ENCODE data around the gene WDR13. TPM values are rescaled to one million over a fixed set of nuclear protein-coding genes. Genes with fewer than 3 reads are reported as not detected.
"Not testable (repeated sequence)": the region's sequence is repeated elsewhere in the genome, so short reads cannot be mapped to it uniquely, and the experiment has no call there.

WDR13 gene
- 100 to 1,000 TPM; 132 to 134 TPM for total RNA-seq

DNA sequence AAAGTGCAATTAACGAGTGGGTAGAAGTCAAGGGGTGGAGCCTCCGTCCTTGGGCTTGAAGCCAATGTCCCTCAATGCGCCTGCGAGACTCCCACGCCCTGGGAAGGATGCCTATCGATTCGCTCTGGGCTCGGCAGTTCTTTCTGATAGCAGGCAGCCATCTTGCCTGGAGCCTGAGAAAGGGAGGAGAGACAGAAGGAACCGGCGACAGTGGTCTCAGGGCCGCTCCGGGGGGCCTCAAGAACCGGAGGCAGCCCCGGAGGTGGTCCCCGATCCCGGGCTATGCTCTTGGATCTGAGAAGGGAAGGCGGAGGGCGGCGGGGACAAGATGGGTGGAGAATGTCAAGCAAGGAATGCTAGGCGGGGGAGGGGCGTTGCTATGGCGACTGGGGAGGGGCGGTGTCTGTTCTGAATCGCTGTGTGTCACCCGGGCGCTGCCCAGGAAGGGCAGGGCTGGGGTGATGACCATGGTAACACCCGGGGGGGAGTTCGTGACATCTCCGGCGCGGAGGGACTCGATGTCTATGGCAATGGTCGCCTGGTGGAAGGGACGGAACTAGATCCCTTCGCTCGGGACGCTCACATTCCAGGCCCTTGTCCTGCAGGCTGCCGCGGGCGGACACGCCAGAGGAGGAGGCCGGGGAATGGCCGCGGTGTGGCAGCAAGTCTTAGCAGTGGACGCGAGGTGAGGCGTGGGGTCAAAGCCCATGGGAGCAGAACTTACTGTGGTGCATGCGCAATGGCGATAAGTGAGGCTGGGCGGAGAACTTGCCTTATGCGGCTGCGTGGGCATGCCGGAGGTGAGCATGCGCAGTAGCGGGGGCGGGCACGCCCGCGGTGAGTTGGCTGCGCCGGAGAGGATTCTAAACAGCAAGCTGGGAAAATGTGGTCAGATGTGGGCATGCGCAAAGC lies at the start of gene WDR13:
Gene WDR13 (plus strand): TSS at position 140 of the 912 bp plus-strand sequence. CDS start 505 bp downstream, at position 645.
- Histone ChIP-seq H3K27me3 (no peaks in the 10 kb centered on the region), H3K4me3 (peak within 1 kb of the TSS; percentile 15 to 37), H3K9me3 (no peaks in the 10 kb centered on the region), H3K36me3 (replicated peaks in 1 of 2; ENCODE audit: insufficient read depth in 1 of 2, low read depth in 2 of 2) (peaks cover 10 to 13% of the 10 kb centered on the region in 2 donors), H3K27ac (peak within 1 kb of the TSS; percentile 76 to 97 (median 94)), H3K4me1 (peaks cover 25% of the 10 kb centered on the region)
- intact Hi-C loops (cut with DNase I): no loop called here
- peak; percentile 92 to 97 (median 95) for DNase-seq
- ATAC-seq: peak; percentile 86
- TF ChIP-seq, protein P1, sequence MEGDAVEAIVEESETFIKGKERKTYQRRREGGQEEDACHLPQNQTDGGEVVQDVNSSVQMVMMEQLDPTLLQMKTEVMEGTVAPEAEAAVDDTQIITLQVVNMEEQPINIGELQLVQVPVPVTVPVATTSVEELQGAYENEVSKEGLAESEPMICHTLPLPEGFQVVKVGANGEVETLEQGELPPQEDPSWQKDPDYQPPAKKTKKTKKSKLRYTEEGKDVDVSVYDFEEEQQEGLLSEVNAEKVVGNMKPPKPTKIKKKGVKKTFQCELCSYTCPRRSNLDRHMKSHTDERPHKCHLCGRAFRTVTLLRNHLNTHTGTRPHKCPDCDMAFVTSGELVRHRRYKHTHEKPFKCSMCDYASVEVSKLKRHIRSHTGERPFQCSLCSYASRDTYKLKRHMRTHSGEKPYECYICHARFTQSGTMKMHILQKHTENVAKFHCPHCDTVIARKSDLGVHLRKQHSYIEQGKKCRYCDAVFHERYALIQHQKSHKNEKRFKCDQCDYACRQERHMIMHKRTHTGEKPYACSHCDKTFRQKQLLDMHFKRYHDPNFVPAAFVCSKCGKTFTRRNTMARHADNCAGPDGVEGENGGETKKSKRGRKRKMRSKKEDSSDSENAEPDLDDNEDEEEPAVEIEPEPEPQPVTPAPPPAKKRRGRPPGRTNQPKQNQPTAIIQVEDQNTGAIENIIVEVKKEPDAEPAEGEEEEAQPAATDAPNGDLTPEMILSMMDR (IDR thresholded peaks at IDR 0.05): no peak
- TF ChIP-seq POLR2A (IDR thresholded peaks at IDR 0.05): peak; percentile 46 to 77 (median 69)
- WGBS, 2 donors: 0 to 1% methylated on average over 17 to 54 of the region's 62 CpGs

DNA sequence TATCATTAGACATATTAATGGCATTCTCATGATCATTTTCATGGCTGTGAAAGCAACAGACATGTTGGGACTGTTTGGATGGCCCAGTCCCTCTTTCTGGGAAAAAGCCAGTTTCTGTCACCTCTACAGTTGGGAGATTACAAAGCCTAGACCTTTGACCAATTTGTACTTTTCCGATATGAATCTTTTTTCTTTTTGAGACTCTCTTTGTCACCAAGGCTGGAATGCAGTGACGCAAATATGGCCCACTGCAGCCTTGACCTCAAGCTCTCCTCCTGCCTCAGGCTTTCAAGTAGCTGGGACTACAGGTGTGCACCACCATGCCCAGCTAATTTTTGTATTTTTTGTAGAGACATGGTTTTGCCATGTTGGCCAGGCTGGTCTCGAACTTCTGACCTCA lies 48.4 kb upstream of the WDR13 start:
- no peaks in the 10 kb centered on the region for H3K9me3 ChIP-seq
- no peak for ATAC-seq
- no peaks in the 10 kb centered on the region for H3K27me3 ChIP-seq
- H3K36me3 ChIP-seq (replicated peaks in 1 of 2; ENCODE audit: insufficient read depth in 1 of 2, low read depth in 2 of 2): peaks cover 0 to 2% of the 10 kb centered on the region in 2 donors
- DNase-seq: no peak
- whole genome bisulfite sequencing, 2 donors: 54 to 59% methylated on average over 2 to 3 of the region's 3 CpGs
- no peak overlapping the region for H3K4me3 ChIP-seq
- H3K4me1 ChIP-seq: peaks cover 11% of the 10 kb centered on the region
- intact Hi-C loops (cut with DNase I): no loop called here
- TF ChIP-seq, protein P1 (IDR thresholded peaks at IDR 0.05): no peak
- no peak for TF ChIP-seq POLR2A (IDR thresholded peaks at IDR 0.05)
- no peak overlapping the region for H3K27ac ChIP-seq

DNA sequence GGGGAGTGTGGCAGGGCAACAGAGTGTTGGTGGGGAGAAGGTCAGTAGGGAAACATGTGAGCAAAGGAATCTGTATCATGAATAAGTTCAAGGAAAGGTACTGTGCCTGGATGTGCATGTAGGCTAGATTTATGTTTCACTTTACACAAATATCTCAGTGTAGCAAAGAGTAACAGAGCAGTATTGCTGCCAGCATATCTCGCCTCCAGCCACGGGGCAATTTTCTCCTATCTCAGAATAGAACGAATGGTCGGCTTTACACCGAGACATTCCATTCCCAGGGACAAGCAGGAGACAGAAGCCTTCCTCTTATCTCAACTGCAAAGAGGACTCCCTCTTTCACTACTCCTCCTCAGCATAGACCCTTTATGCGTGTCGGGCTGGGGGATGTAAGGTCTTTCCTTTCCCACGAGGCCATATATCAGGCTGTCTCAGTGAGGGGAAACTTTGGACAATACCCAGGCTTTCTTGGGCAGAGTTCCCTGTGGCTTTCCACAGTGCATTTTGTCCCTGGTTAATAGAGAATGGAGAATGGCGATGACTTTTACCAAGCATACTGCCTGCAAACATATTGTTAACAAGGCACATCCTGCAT lies 41.5 kb upstream of the WDR13 start:
- WGBS, 2 donors: 87 to 94% methylated on average over 6 to 9 of the region's 9 CpGs
- H3K9me3 ChIP-seq; DNase-seq; H3K27ac ChIP-seq; H3K36me3 ChIP-seq (replicated peaks in 1 of 2; ENCODE audit: insufficient read depth in 1 of 2, low read depth in 2 of 2); H3K4me3 ChIP-seq; H3K4me1 ChIP-seq; ATAC-seq; H3K27me3 ChIP-seq; intact Hi-C loops (cut with DNase I): not testable (repeated sequence)

DNA sequence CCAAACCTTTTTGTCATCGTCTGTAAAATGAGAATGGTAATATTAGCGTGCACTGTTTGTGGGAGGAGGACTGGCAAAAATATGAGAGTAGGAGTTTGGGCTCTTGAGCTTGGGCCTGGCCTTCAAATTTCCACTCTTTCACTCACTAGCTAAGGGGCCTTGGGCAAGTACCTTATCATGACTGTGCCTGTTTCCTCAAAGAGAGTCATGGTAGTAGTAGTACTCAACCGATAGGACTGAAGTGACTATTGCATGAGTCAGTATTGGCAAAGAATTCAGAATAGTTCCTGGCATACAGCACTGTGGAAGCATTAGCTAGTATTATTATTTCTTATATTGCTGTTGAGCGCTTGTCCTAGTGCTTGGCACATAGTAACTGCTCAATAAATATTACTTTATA lies 39.0 kb upstream of the WDR13 start:
- no peaks in the 10 kb centered on the region for H3K4me1 ChIP-seq
- WGBS, 2 donors: 76 to 85% methylated on average over 4 of the region's 4 CpGs
- no peak overlapping the region for H3K27ac ChIP-seq
- H3K4me3 ChIP-seq: no peak overlapping the region
- DNase-seq: no peak
- H3K27me3 ChIP-seq: no peaks in the 10 kb centered on the region
- TF ChIP-seq POLR2A (IDR thresholded peaks at IDR 0.05): no peak
- TF ChIP-seq, protein P1 (IDR thresholded peaks at IDR 0.05): no peak
- peaks cover 0 to 4% of the 10 kb centered on the region in 2 donors for H3K36me3 ChIP-seq (replicated peaks in 1 of 2; ENCODE audit: insufficient read depth in 1 of 2, low read depth in 2 of 2)
- peak; percentile 42 for ATAC-seq
- intact Hi-C loops (cut with DNase I): no loop called here
- H3K9me3 ChIP-seq: no peaks in the 10 kb centered on the region

DNA sequence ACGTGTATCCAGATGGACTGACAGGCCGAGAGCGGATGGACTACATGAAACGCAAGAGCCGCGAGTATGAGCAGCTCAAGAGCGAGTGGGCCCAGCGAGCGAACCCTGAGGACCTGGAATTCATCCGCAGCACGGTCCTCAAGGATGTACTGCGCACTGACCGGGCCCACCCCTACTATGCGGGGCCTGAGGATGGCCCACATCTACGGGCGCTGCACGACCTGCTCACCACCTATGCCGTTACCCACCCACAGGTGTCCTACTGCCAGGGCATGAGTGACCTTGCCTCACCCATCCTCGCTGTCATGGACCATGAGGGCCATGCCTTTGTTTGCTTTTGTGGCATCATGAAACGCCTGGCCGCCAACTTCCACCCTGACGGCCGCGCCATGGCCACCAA lies 37.7 kb upstream of the WDR13 start:
- intact Hi-C loops (cut with DNase I): no loop called here
- H3K4me3 ChIP-seq: no peak overlapping the region
- H3K27ac ChIP-seq: no peak overlapping the region
- 94% methylated on average over 3 to 14 of the region's 24 CpGs for WGBS, 2 donors
- no peak for TF ChIP-seq POLR2A (IDR thresholded peaks at IDR 0.05)
- TF ChIP-seq, protein P1 (IDR thresholded peaks at IDR 0.05): no peak
- DNase-seq (no peak), ATAC-seq (no peak)
- no peaks in the 10 kb centered on the region for H3K27me3 ChIP-seq
- peaks cover 0 to 4% of the 10 kb centered on the region in 2 donors for H3K36me3 ChIP-seq (replicated peaks in 1 of 2; ENCODE audit: insufficient read depth in 1 of 2, low read depth in 2 of 2)
- no peaks in the 10 kb centered on the region for H3K9me3 ChIP-seq
- H3K4me1 ChIP-seq: no peaks in the 10 kb centered on the region

All from body of pancreas (tissue), 4 donors.